Measurements from ENCODE around the gene HRNR.
"Not testable (repeated sequence)": the region's sequence is repeated elsewhere in the genome, so short reads cannot be mapped to it uniquely, and the experiment has no call there.

DNA sequence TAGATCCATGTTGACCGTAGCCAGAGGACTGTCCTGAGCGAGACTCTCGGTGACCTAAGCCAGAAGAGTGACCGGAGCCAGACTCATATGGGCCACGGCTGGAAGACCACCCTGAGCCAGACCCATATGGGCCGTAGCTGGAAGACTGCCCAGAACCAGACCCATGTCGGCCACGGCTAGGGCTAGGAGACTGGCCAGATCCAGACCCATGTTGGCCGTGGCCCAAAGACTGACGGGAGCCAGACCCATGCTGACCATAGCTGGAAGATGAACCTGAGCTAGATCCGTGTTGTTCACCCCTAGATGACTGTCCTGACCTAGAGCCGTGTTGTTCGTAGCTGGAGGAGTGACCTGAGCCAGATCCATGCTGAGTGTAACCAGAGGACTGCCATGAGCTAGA, 8.4 kb downstream of the HRNR start:
- TF ChIP-seq CTCF (IDR thresholded peaks at IDR 0.05; ENCODE audit: poor library complexity); EZH2phosphoT487 (IDR thresholded peaks at IDR 0.05; ENCODE audit: low read depth, severe bottlenecking, unreplicated experiment): not testable (repeated sequence)

All from hepatocyte (in vitro differentiated cells).